Measurements from ENCODE around the gene USH2A. TPM values are rescaled to one million over a fixed set of nuclear protein-coding genes. Genes with fewer than 3 reads are reported as not detected.

The USH2A gene
- total RNA-seq, 1 donor from 2014 or later, result 0.02 TPM

DNA sequence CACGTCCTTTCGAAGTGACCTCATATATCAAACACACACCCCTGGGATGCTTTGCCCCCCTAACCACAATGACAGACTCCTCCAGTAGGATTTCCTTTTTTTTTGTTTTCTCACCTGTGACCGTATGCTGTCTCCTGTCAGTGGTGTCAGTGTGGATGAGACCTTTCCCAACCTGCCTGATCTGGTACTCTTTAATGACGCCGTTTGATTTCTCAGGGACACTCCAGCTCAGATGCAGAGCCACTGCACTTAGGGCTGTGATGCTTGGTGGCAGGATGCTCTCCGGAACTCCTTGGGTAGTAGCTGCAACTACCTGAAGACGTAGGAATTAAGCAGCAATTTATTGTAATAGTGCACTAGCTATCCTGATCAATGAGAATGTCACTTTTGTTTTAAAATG lies 643.5 kb downstream of the USH2A start:
- Histone ChIP-seq H3K27me3 (ENCODE audit: insufficient read depth, low read length) (no peaks in the 10 kb centered on the region), H3K9ac (ENCODE audit: low read length) (no peak overlapping the region), H4K20me1 (ENCODE audit: insufficient read depth, low read length) (no peaks in the 10 kb centered on the region), H2AFZ (ENCODE audit: low read depth, low read length) (no peak overlapping the region), H3K79me2 (ENCODE audit: insufficient read depth, low read length) (no peaks in the 10 kb centered on the region), H3K27ac (ENCODE audit: low read depth, low read length) (no peak overlapping the region), H3K4me2 (ENCODE audit: low read length) (no peak overlapping the region), H3K9me3 (ENCODE audit: insufficient read depth, low read depth, low read length) (no peaks in the 10 kb centered on the region), H3K36me3 (ENCODE audit: insufficient read depth, low read length) (no peaks in the 10 kb centered on the region), H3K4me1 (ENCODE audit: insufficient read depth, low read length) (no peaks in the 10 kb centered on the region), H3K4me3 (ENCODE audit: insufficient read depth, low read depth, low read length) (no peak overlapping the region)
- no peak for TF ChIP-seq EZH2 (IDR thresholded peaks at IDR 0.05; ENCODE audit: insufficient read depth, low read length)
- TF ChIP-seq, protein P1, sequence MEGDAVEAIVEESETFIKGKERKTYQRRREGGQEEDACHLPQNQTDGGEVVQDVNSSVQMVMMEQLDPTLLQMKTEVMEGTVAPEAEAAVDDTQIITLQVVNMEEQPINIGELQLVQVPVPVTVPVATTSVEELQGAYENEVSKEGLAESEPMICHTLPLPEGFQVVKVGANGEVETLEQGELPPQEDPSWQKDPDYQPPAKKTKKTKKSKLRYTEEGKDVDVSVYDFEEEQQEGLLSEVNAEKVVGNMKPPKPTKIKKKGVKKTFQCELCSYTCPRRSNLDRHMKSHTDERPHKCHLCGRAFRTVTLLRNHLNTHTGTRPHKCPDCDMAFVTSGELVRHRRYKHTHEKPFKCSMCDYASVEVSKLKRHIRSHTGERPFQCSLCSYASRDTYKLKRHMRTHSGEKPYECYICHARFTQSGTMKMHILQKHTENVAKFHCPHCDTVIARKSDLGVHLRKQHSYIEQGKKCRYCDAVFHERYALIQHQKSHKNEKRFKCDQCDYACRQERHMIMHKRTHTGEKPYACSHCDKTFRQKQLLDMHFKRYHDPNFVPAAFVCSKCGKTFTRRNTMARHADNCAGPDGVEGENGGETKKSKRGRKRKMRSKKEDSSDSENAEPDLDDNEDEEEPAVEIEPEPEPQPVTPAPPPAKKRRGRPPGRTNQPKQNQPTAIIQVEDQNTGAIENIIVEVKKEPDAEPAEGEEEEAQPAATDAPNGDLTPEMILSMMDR (IDR thresholded peaks at IDR 0.05; ENCODE audit: insufficient read depth, low read depth, low read length), result no peak
- no peaks in the 10 kb centered on the region for H3K36me3 Mint-ChIP-seq (ENCODE audit: low read depth, unreplicated experiment)
- no peak for DNase-seq (ENCODE audit: low read depth)
- H3K27me3 Mint-ChIP-seq (ENCODE audit: low read depth, unreplicated experiment), result no peaks in the 10 kb centered on the region
- H3K4me3 Mint-ChIP-seq (ENCODE audit: unreplicated experiment), result no peak overlapping the region
- H3K9me3 Mint-ChIP-seq (ENCODE audit: unreplicated experiment), result no peaks in the 10 kb centered on the region
- H3K27ac Mint-ChIP-seq (ENCODE audit: unreplicated experiment), result no peak overlapping the region
- no peak for FAIRE-seq
- H3K4me1 Mint-ChIP-seq (ENCODE audit: low read depth, unreplicated experiment), result peaks cover 4% of the 10 kb centered on the region

DNA sequence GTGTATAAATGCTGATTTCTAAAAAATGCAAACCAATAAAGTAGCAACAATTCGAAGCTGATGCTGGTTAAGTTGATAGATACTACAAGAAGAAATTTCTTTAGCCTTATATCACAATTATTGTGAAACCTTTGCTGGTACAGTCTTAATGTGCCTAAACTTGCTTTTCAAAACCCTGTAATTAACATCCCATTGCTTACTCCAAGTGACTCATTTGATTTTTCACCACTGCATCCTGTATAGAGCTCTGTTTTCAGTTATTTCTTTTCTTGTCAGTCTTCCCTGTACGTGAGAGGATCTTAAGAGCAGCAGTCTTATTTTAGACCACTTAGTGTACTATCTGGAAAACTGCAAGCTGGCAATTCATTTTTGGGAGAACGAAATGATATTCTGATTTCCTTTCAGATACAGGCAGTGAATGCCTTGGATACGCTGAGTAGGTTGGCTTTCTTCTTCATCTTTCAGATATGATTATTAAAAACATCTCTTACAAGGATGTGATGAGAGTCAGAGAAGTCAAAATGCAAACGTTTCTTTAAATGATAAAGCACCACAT lies 645.8 kb downstream of the USH2A start:
- Mint-ChIP-seq H3K4me1 (ENCODE audit: low read depth, unreplicated experiment) (no peaks in the 10 kb centered on the region), H3K36me3 (ENCODE audit: low read depth, unreplicated experiment) (no peaks in the 10 kb centered on the region), H3K9me3 (ENCODE audit: unreplicated experiment) (no peaks in the 10 kb centered on the region), H3K4me3 (ENCODE audit: unreplicated experiment) (no peak overlapping the region), H3K27me3 (ENCODE audit: low read depth, unreplicated experiment) (no peaks in the 10 kb centered on the region), H3K27ac (ENCODE audit: unreplicated experiment) (no peak overlapping the region)
- no peaks in the 10 kb centered on the region for H3K4me1 ChIP-seq (ENCODE audit: insufficient read depth, low read length)
- H3K4me3 ChIP-seq (ENCODE audit: insufficient read depth, low read depth, low read length), result no peak overlapping the region
- H3K9ac ChIP-seq (ENCODE audit: low read length), result no peak overlapping the region
- FAIRE-seq (peak; percentile 17), DNase-seq (ENCODE audit: low read depth) (no peak)
- no peaks in the 10 kb centered on the region for H3K36me3 ChIP-seq (ENCODE audit: insufficient read depth, low read length)
- H3K9me3 ChIP-seq (ENCODE audit: insufficient read depth, low read depth, low read length), result no peaks in the 10 kb centered on the region
- H2AFZ ChIP-seq (ENCODE audit: low read depth, low read length), result no peak overlapping the region
- H3K27me3 ChIP-seq (ENCODE audit: insufficient read depth, low read length), result no peaks in the 10 kb centered on the region
- TF ChIP-seq EZH2 (IDR thresholded peaks at IDR 0.05; ENCODE audit: insufficient read depth, low read length), result no peak
- TF ChIP-seq, protein P1 (IDR thresholded peaks at IDR 0.05; ENCODE audit: insufficient read depth, low read depth, low read length), result no peak
- no peaks in the 10 kb centered on the region for H4K20me1 ChIP-seq (ENCODE audit: insufficient read depth, low read length)
- H3K27ac ChIP-seq (ENCODE audit: low read depth, low read length), result no peak overlapping the region
- H3K79me2 ChIP-seq (ENCODE audit: insufficient read depth, low read length), result no peaks in the 10 kb centered on the region
- no peak overlapping the region for H3K4me2 ChIP-seq (ENCODE audit: low read length)

DNA sequence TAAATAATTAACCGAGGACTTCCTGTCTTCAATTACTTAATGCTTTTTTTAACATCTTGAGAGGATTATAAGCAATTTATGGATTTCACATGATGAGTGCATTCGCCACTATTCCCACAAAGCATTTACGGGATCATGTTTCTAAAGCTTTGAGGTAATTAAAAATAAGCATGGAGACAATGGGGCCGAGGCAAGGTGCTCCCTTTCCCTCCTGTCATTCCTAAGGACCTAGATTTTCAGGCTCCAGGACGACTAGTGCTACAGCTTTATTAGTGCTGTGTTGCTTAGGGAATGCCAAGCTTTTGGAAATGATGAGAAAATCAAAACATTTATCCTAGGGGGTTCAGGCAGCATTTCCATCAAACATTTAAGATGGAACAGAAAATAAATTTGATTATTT lies 646.9 kb downstream of the USH2A start:
- no peaks in the 10 kb centered on the region for H3K4me1 ChIP-seq (ENCODE audit: insufficient read depth, low read length)
- no peak overlapping the region for H3K4me3 ChIP-seq (ENCODE audit: insufficient read depth, low read depth, low read length)
- no peak overlapping the region for H3K27ac ChIP-seq (ENCODE audit: low read depth, low read length)
- no peaks in the 10 kb centered on the region for H3K36me3 Mint-ChIP-seq (ENCODE audit: low read depth, unreplicated experiment)
- no peak for TF ChIP-seq EZH2 (IDR thresholded peaks at IDR 0.05; ENCODE audit: insufficient read depth, low read length)
- TF ChIP-seq, protein P1 (IDR thresholded peaks at IDR 0.05; ENCODE audit: insufficient read depth, low read depth, low read length), result no peak
- no peaks in the 10 kb centered on the region for H3K9me3 Mint-ChIP-seq (ENCODE audit: unreplicated experiment)
- no peaks in the 10 kb centered on the region for H3K4me1 Mint-ChIP-seq (ENCODE audit: low read depth, unreplicated experiment)
- no peaks in the 10 kb centered on the region for H3K9me3 ChIP-seq (ENCODE audit: insufficient read depth, low read depth, low read length)
- H3K79me2 ChIP-seq (ENCODE audit: insufficient read depth, low read length), result no peaks in the 10 kb centered on the region
- H3K36me3 ChIP-seq (ENCODE audit: insufficient read depth, low read length), result no peaks in the 10 kb centered on the region
- H3K4me2 ChIP-seq (ENCODE audit: low read length), result no peak overlapping the region
- no peak for FAIRE-seq
- no peak overlapping the region for H2AFZ ChIP-seq (ENCODE audit: low read depth, low read length)
- no peaks in the 10 kb centered on the region for H3K27me3 ChIP-seq (ENCODE audit: insufficient read depth, low read length)
- H3K27me3 Mint-ChIP-seq (ENCODE audit: low read depth, unreplicated experiment), result no peaks in the 10 kb centered on the region
- H3K9ac ChIP-seq (ENCODE audit: low read length), result no peak overlapping the region
- H3K4me3 Mint-ChIP-seq (ENCODE audit: unreplicated experiment), result no peak overlapping the region
- no peak for DNase-seq (ENCODE audit: low read depth)
- H4K20me1 ChIP-seq (ENCODE audit: insufficient read depth, low read length), result no peaks in the 10 kb centered on the region
- no peak overlapping the region for H3K27ac Mint-ChIP-seq (ENCODE audit: unreplicated experiment)
